SH-SY5Y (cell line): ENCODE data around the gene HOXC11.

Experiments used
- GATA2 ChIP-seq: IDR thresholded peaks from 2 replicates; pipeline ENCODE4 v1.6.1; 2011; ENCODE audit warnings: mild to moderate bottlenecking, low read depth, low read length
- GATA3 ChIP-seq: IDR thresholded peaks from 2 replicates; pipeline ENCODE4 v1.6.1; 2011; ENCODE audit warnings: low read depth, mild to moderate bottlenecking, low read length, moderate library complexity

HOXC11 gene

DNA sequence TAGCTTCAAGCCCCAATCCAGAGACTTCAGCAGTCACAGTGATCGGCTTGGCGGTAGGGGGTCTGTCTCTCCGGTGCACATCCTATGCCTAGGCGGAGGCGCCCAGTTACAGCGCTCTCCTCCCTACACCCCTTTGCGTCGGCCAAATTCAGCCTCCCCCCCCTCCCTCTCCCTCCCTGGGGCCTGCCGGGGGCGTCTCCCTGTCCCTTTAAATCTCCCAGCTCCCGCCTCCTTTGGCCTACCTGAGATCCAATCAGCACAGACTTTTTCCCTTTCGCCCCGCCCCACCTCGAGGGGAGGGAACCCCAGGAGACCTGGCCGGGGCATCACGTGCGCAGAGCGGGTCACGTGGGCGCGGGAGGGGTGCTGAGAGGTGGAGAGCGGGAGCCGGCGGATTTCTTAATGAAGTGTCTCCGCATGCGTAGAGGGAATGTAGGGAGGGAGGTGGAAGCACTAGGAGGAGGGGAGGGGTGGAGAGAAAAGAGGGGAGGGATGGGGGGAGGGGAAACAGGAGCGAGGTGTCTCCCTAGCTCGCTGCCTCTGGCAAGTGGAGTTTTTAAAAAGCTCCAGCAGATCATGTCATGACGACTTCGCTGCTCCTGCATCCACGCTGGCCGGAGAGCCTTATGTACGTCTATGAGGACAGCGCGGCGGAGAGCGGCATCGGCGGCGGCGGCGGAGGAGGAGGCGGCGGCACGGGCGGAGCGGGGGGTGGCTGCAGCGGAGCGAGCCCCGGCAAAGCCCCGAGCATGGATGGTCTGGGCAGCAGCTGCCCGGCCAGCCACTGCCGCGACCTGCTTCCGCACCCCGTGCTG, 34.4 kb upstream of the HOXC11 start, which contains the start of gene HOXC13:
TSS of gene HOXC13 (plus strand) at position 506 of the 815 bp plus-strand sequence. CDS start at position 582, 76 bp downstream.
- TF ChIP-seq GATA3 (no peak), GATA2 (no peak)

DNA sequence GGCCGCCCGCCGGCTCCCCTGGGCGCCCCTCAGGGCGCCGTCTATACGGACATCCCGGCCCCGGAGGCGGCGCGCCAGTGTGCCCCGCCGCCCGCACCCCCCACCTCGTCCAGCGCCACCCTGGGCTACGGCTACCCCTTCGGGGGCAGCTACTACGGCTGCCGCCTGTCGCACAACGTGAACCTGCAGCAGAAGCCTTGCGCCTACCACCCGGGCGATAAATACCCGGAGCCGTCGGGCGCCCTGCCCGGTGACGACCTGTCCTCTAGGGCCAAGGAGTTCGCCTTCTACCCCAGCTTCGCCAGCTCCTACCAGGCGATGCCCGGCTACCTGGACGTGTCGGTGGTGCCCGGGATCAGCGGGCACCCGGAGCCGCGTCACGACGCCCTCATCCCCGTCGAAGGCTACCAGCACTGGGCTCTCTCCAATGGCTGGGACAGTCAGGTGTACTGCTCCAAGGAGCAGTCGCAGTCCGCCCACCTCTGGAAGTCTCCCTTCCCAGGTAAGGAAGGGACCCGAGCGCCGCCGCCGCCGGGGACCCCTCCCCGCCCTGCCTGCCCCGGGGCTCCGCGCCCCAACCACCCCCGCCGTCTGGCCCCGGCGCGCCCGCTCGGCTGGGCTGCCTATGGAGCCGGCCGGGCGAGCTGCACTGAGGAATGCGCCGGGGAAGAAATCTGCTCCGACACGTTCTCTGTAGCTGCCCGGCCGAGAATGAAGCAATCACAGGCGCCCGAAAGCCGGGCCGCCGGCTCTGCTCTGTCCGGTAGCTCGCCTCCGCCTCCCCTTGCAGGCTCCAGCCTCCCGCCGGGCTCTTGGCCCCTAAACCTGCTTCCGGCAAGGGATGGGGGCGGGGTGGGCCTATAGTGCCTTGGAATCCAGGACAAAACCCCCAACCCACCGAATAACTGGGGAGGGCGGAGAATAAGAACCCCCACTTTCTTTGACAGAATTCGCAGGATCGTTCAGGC, 33.5 kb upstream of the HOXC11 start:
- TF ChIP-seq GATA2: no peak
- TF ChIP-seq GATA3: no peak

DNA sequence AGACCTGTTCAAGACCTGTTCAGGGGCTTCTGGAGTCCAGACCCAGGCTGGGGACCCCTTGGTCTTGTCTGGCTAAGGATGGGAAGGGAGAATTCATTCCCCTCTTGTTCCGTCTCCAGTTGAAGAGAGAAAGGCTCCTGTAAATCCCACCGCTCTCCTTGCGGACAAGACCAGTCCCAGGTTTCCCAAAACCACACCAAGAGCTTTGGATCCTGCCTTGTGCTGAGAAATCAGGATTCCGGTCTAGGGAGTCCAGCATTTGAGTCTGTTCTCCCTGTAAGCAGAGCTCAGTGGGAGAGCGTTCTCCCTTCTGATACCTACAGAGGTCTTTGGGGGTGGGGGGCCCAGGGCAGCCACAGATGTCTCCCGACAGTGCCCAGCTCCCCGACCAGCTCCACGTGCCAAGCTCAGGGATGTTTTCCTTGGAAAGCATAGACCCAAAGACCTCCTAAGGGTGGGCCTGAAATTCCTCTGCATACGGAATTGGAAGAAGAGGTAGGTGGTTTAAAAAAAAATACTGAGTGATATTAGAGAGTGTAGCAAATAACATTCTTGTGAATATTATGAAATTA, 32.4 kb upstream of the HOXC11 start:
- TF ChIP-seq GATA3: no peak

GRCh38 chr12:53941187-53941586, 31.7 kb upstream of the HOXC11 start:
- TF ChIP-seq GATA2 (no peak), GATA3 (no peak)

GRCh38 chr12:53941750-53942149, 31.2 kb upstream of the HOXC11 start:
- TF ChIP-seq GATA2: no peak
- no peak for TF ChIP-seq GATA3

GRCh38 chr12:53942467-53942997, 30.4 kb upstream of the HOXC11 start:
- TF ChIP-seq GATA3: no peak
- TF ChIP-seq GATA2: no peak

- no peak for TF ChIP-seq GATA3
- TF ChIP-seq GATA2: no peak
These were observed 28.7 kb upstream of the HOXC11 start for GRCh38 chr12:53944209-53944608.

- TF ChIP-seq GATA2: no peak
- TF ChIP-seq GATA3: no peak
These were observed 27.7 kb upstream of the HOXC11 start for GRCh38 chr12:53944907-53945847.

- no peak for TF ChIP-seq GATA2
- TF ChIP-seq GATA3: no peak
These were observed 25.2 kb upstream of the HOXC11 start for GRCh38 chr12:53947743-53948142.

DNA sequence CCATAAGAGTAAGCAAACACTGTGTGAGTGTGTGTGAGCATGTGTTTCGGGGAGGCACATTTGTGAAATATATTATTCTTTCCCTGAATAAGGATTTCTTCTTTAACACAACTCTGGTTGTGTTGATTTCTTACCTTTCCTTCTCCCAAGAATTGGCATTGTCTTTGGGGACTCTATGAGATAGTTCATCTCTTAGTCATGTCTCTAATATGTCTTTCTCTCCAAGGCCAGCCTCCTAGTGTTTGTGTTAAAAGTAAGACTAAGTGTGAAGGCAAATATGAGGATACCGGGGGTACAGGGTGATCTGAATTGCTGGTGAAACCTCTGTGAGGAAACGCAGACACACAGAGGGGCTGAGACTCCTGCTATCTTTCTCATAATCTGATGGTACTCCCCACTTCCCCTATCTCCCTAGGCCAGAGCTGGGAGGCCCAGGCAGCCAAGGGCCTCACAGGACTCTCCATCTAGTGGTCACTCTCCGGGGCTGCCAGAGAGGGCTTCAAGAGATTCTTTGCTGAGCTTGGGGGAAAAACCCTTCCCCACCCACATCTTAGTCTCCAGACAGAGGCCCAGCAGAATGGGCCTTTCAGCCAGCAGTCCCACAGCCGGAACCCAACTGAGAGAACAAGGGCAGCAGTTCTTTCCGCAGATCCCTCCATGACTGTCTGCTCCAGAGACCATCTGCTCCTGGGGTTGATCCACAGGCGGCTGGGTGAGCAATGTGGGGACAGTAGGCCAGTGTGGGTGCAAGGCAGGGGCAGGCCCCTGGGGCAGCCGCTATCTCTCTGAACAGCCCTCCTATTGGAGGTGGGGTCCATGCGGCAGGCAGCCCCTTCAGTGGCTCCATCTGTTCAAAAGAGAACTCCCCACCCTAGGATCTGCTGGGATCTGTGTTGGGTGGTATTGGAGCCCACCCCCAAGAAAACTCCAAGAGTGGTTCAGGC, 24.0 kb upstream of the HOXC11 start:
- TF ChIP-seq GATA2 (no peak), GATA3 (no peak)

DNA sequence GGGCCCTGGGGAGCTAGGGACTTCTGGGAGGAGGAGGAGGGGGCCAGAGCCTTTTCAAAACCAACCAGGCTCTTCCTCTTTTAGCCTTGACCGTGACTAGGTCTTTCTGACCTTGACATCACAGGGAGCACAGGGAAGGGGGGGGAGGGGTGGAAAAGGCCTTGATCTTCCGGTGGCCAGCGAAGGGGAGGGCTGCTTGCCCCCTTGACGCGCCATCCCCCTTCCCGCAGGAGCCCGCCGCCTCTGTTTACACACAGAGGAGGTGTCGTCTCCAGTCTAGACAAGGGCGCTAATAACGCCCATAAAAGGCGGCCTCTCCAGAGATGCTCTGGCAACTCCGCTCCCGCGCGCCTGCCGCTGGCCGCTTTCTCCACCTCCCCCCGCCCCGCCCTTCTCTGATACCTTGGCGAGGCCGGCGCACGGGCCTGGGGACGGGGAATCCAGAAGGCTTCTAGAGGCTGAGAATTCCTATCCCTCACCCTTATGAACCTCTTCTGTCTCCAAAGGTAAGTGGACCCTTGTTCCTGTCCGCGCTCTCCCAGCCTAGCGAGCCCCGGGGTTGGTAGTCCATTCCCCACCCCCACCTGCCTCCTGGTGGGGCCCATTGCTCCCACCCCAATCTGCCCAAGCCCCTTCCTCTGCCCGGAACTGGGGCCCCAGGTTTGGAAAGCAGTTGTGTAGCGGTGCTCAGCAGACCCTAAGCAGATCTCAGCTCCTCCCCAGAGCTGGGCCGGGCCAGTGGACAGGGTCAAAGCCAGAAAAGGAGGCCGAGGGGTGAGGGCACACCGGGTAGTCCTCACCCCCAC, 23.1 kb upstream of the HOXC11 start:
- TF ChIP-seq GATA2 (no peak), GATA3 (no peak)

GRCh38 chr12:53950437-53950773, 22.5 kb upstream of the HOXC11 start:
- TF ChIP-seq GATA3 (no peak), GATA2 (no peak)
